ENCODE measurements around the gene SVEP1. TPM values are rescaled to one million over a fixed set of nuclear protein-coding genes. Genes with fewer than 3 reads are reported as not detected.
"Not testable (repeated sequence)": the region's sequence is repeated elsewhere in the genome, so short reads cannot be mapped to it uniquely, and the experiment has no call there.

SVEP1 gene
- polyA plus RNA-seq (2013, experiment 1 of 4) = 0.56 TPM
- 0.48 TPM for polyA plus RNA-seq (2013, experiment 2 of 4)
- 1.0 TPM for polyA plus RNA-seq (2013, experiment 3 of 4)
- 0.89 TPM for polyA plus RNA-seq (2013, experiment 4 of 4)

- Histone ChIP-seq H3K9me3 (ENCODE audit: control insufficient read depth, low read length) (no peaks in the 10 kb centered on the region), H3K4me1 (ENCODE audit: control insufficient read depth, insufficient read depth, low read length) (peaks cover 4% of the 10 kb centered on the region), H3K36me3 (ENCODE audit: control insufficient read depth, insufficient read depth, low read length) (no peaks in the 10 kb centered on the region), H3K4me3 (ENCODE audit: insufficient read depth, low read depth, low read length) (peak within 1 kb of the TSS; percentile 56), H3K27me3 (ENCODE audit: control insufficient read depth, insufficient read depth, low read length, poor library complexity, severe bottlenecking) (peaks cover 51% of the 10 kb centered on the region), H3K27ac (ENCODE audit: insufficient read depth, low read depth, low read length, poor library complexity, severe bottlenecking) (no peak within 1 kb of the TSS)
- 0% methylated on average over 89 of the region's 89 CpGs for WGBS, 2 experiments
Observed at GRCh38 chr9:110579034-110579861, at the start of gene SVEP1. SVEP1 (minus strand) TSS chr9:110579741; CDS start chr9:110579543, 198 bp downstream.

- Histone ChIP-seq H3K4me1 (ENCODE audit: control insufficient read depth, insufficient read depth, low read length) (no peaks in the 10 kb centered on the region), H3K4me3 (ENCODE audit: insufficient read depth, low read depth, low read length) (no peak overlapping the region), H3K27me3 (ENCODE audit: control insufficient read depth, insufficient read depth, low read length, poor library complexity, severe bottlenecking) (no peaks in the 10 kb centered on the region), H3K36me3 (ENCODE audit: control insufficient read depth, insufficient read depth, low read length) (no peaks in the 10 kb centered on the region), H3K9me3 (ENCODE audit: control insufficient read depth, low read length) (no peaks in the 10 kb centered on the region), H3K27ac (ENCODE audit: insufficient read depth, low read depth, low read length, poor library complexity, severe bottlenecking) (no peak overlapping the region)
- WGBS, 2 experiments = 82 to 83% methylated on average over 9 of the region's 9 CpGs
Observed at GRCh38 chr9:110626101-110626829, 46.7 kb upstream of the SVEP1 start.

- Histone ChIP-seq H3K4me1 (ENCODE audit: control insufficient read depth, insufficient read depth, low read length) (no peaks in the 10 kb centered on the region), H3K27me3 (ENCODE audit: control insufficient read depth, insufficient read depth, low read length, poor library complexity, severe bottlenecking) (no peaks in the 10 kb centered on the region), H3K4me3 (ENCODE audit: insufficient read depth, low read depth, low read length) (no peak overlapping the region), H3K36me3 (ENCODE audit: control insufficient read depth, insufficient read depth, low read length) (no peaks in the 10 kb centered on the region), H3K9me3 (ENCODE audit: control insufficient read depth, low read length) (no peaks in the 10 kb centered on the region), H3K27ac (ENCODE audit: insufficient read depth, low read depth, low read length, poor library complexity, severe bottlenecking) (no peak overlapping the region)
- WGBS, 2 experiments = 44 to 61% methylated on average over 3 of the region's 3 CpGs
Observed at GRCh38 chr9:110623462-110624025, 44.0 kb upstream of the SVEP1 start.

- no peaks in the 10 kb centered on the region for H3K4me1 ChIP-seq (ENCODE audit: control insufficient read depth, insufficient read depth, low read length)
- no peak overlapping the region for H3K4me3 ChIP-seq (ENCODE audit: insufficient read depth, low read depth, low read length)
- no peaks in the 10 kb centered on the region for H3K27me3 ChIP-seq (ENCODE audit: control insufficient read depth, insufficient read depth, low read length, poor library complexity, severe bottlenecking)
- no peaks in the 10 kb centered on the region for H3K36me3 ChIP-seq (ENCODE audit: control insufficient read depth, insufficient read depth, low read length)
- 86 to 95% methylated on average over 2 of the region's 2 CpGs for WGBS, 2 experiments
- H3K9me3 ChIP-seq (ENCODE audit: control insufficient read depth, low read length) = no peaks in the 10 kb centered on the region
- no peak overlapping the region for H3K27ac ChIP-seq (ENCODE audit: insufficient read depth, low read depth, low read length, poor library complexity, severe bottlenecking)
Observed at GRCh38 chr9:110622368-110622767, 42.8 kb upstream of the SVEP1 start.

DNA sequence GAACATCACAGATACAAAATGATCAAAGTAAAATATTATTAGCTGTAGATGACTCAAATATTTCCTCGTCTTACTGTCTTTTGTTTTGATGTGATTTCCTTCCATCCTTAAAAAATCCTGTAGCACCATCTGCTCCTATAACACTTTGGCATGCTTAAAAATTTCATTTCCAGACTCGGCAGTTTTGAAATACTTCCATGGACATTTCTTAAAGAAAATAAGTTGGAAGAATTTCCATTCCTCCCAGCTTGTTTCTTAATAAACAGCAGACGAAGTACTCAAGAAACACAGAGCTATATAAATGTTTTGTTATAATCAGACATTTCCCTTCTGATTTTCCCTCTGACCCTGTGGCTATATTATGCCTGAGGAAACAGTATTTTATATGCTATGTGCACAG lies 41.2 kb upstream of the SVEP1 start:
- WGBS, 2 experiments = 86 to 100% methylated on average over 2 of the region's 3 CpGs
- H3K4me1 ChIP-seq (ENCODE audit: control insufficient read depth, insufficient read depth, low read length) = no peaks in the 10 kb centered on the region
- no peak overlapping the region for H3K27ac ChIP-seq (ENCODE audit: insufficient read depth, low read depth, low read length, poor library complexity, severe bottlenecking)
- H3K27me3 ChIP-seq (ENCODE audit: control insufficient read depth, insufficient read depth, low read length, poor library complexity, severe bottlenecking) = no peaks in the 10 kb centered on the region
- no peak overlapping the region for H3K4me3 ChIP-seq (ENCODE audit: insufficient read depth, low read depth, low read length)
- H3K36me3 ChIP-seq (ENCODE audit: control insufficient read depth, insufficient read depth, low read length) = no peaks in the 10 kb centered on the region
- H3K9me3 ChIP-seq (ENCODE audit: control insufficient read depth, low read length) = no peaks in the 10 kb centered on the region

DNA sequence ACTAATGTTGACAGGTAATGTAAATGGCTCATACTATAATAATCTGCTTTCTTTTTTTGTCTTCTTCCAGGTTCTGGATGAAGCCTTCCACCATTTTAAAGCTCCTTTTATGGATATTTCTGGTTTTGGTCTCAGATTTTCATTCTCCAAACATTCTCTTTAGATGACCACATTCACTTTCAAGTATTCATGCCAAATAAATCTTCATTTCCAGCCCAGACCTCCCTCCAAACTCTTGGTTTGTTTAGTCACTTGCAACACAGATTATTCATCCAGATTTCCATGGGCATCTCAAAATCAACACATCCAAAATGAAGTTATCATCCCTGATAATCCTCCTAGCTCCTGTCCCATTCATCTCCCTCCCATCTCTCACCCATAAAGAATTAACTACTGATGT lies 40.3 kb upstream of the SVEP1 start:
- Histone ChIP-seq H3K27ac (ENCODE audit: insufficient read depth, low read depth, low read length, poor library complexity, severe bottlenecking) (no peak overlapping the region), H3K36me3 (ENCODE audit: control insufficient read depth, insufficient read depth, low read length) (no peaks in the 10 kb centered on the region), H3K9me3 (ENCODE audit: control insufficient read depth, low read length) (no peaks in the 10 kb centered on the region), H3K4me1 (ENCODE audit: control insufficient read depth, insufficient read depth, low read length) (no peaks in the 10 kb centered on the region), H3K27me3 (ENCODE audit: control insufficient read depth, insufficient read depth, low read length, poor library complexity, severe bottlenecking) (no peaks in the 10 kb centered on the region), H3K4me3 (ENCODE audit: insufficient read depth, low read depth, low read length) (no peak overlapping the region)

GRCh38 chr9:110615498-110615897 lies 36.0 kb upstream of the SVEP1 start:
- H3K27me3 ChIP-seq (ENCODE audit: control insufficient read depth, insufficient read depth, low read length, poor library complexity, severe bottlenecking) = no peaks in the 10 kb centered on the region
- no peak overlapping the region for H3K27ac ChIP-seq (ENCODE audit: insufficient read depth, low read depth, low read length, poor library complexity, severe bottlenecking)
- 85 to 92% methylated on average over 4 of the region's 4 CpGs for WGBS, 2 experiments
- no peaks in the 10 kb centered on the region for H3K4me1 ChIP-seq (ENCODE audit: control insufficient read depth, insufficient read depth, low read length)
- H3K9me3 ChIP-seq (ENCODE audit: control insufficient read depth, low read length) = no peaks in the 10 kb centered on the region
- H3K4me3 ChIP-seq (ENCODE audit: insufficient read depth, low read depth, low read length) = no peak overlapping the region
- H3K36me3 ChIP-seq (ENCODE audit: control insufficient read depth, insufficient read depth, low read length) = no peaks in the 10 kb centered on the region

DNA sequence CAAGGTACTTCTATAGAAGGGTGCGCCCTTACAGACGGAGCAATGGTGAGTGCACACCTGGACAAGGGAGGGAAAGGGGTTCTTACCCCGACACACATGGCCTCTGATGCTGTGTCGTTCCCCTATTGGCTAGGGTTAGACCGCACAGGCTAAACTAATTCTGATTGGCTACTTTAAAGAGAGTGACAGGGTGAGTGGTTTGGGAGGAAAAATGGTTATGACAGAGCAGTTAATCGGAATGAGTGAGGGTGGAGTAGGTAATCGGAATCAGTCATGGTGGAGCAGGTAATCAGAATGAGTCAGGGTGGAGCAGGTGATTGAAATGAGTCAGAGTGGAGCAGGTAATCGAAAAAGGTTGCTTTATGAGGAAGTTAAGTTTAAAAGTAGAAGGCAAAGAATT lies 35.0 kb upstream of the SVEP1 start:
- not testable (repeated sequence) for H3K9me3 ChIP-seq (ENCODE audit: control insufficient read depth, low read length); H3K27me3 ChIP-seq (ENCODE audit: control insufficient read depth, insufficient read depth, low read length, poor library complexity, severe bottlenecking); H3K27ac ChIP-seq (ENCODE audit: insufficient read depth, low read depth, low read length, poor library complexity, severe bottlenecking); H3K4me1 ChIP-seq (ENCODE audit: control insufficient read depth, insufficient read depth, low read length); H3K36me3 ChIP-seq (ENCODE audit: control insufficient read depth, insufficient read depth, low read length); H3K4me3 ChIP-seq (ENCODE audit: insufficient read depth, low read depth, low read length)
- 86 to 94% methylated on average over 7 to 8 of the region's 8 CpGs for WGBS, 2 experiments

GRCh38 chr9:110606179-110606790 lies 26.7 kb upstream of the SVEP1 start:
- 77 to 79% methylated on average over 7 to 8 of the region's 9 CpGs for WGBS, 2 experiments

DNA sequence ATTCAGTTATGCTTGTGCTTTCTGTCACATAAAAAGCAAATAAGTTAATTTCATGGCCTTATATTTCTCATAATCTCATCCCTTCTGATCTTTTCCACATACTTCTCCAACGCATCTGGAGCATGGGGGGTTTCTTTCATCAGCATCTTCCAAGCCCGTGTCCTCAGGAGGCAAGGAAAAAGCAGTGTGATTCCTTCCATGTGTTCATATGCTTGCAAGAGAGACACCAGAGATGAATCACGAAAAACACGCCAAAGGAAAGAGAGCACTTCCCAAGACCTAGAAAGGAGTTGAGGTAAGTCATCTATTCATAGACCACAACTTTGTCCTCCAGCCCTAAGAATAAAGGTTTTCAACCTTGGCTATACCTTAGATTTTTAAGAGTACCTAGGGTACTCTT lies 26.0 kb upstream of the SVEP1 start:
- no peak overlapping the region for H3K27ac ChIP-seq (ENCODE audit: insufficient read depth, low read depth, low read length, poor library complexity, severe bottlenecking)
- no peak overlapping the region for H3K4me3 ChIP-seq (ENCODE audit: insufficient read depth, low read depth, low read length)
- no peaks in the 10 kb centered on the region for H3K36me3 ChIP-seq (ENCODE audit: control insufficient read depth, insufficient read depth, low read length)
- no peaks in the 10 kb centered on the region for H3K4me1 ChIP-seq (ENCODE audit: control insufficient read depth, insufficient read depth, low read length)
- no peaks in the 10 kb centered on the region for H3K27me3 ChIP-seq (ENCODE audit: control insufficient read depth, insufficient read depth, low read length, poor library complexity, severe bottlenecking)
- WGBS, 2 experiments = 86 to 89% methylated on average over 4 of the region's 4 CpGs
- no peaks in the 10 kb centered on the region for H3K9me3 ChIP-seq (ENCODE audit: control insufficient read depth, low read length)

More at GRCh38 chr9:110606179-110606790, 26.7 kb upstream of the SVEP1 start:
- Histone ChIP-seq H3K27me3 (ENCODE audit: control insufficient read depth, insufficient read depth, low read length, poor library complexity, severe bottlenecking) (no peaks in the 10 kb centered on the region), H3K4me3 (ENCODE audit: insufficient read depth, low read depth, low read length) (no peak overlapping the region), H3K27ac (ENCODE audit: insufficient read depth, low read depth, low read length, poor library complexity, severe bottlenecking) (no peak overlapping the region), H3K9me3 (ENCODE audit: control insufficient read depth, low read length) (no peaks in the 10 kb centered on the region), H3K36me3 (ENCODE audit: control insufficient read depth, insufficient read depth, low read length) (no peaks in the 10 kb centered on the region), H3K4me1 (ENCODE audit: control insufficient read depth, insufficient read depth, low read length) (no peaks in the 10 kb centered on the region)

Data from ectodermal cell (in vitro differentiated cells).